DND-41 (cell line): ENCODE data around the gene RHBDL2.

ENCODE experiments used
- ATAC-seq: fragments of 200-7000 bp; cut with Tn5 transposase; 3 replicates; pipeline ENCODE4 v1.9.1; 2021; ENCODE audit warnings: low read depth; ENCODE audit not compliant: insufficient read depth
- DNase-seq: peaks from one replicate; pipeline ENCODE4 v3.0.0-alpha.2; 2020
- H2AFZ ChIP-seq: 2 replicates; pipeline ENCODE4 v1.6.0; 2012; ENCODE audit warnings: low read depth, low read length
- H3K27ac ChIP-seq: 2 replicates; pipeline ENCODE4 v1.5.1; 2012; ENCODE audit warnings: low read length, inconsistent platforms
- H3K27me3 ChIP-seq: fragments of 200-600 bp; sonication (generic); 2 replicates; pipeline ENCODE4 v1.6.0; 2012; ENCODE audit warnings: low read length, mild to moderate bottlenecking, inconsistent platforms; ENCODE audit not compliant: insufficient read depth, poor library complexity
- H3K36me3 ChIP-seq: 2 replicates; pipeline ENCODE4 v1.5.1; 2012; ENCODE audit warnings: low read length, inconsistent platforms; ENCODE audit not compliant: insufficient read depth
- H3K4me1 ChIP-seq: 2 replicates; pipeline ENCODE4 v1.5.1; 2012; ENCODE audit warnings: mild to moderate bottlenecking, low read length; ENCODE audit not compliant: insufficient read depth
- H3K4me2 ChIP-seq: 2 replicates; pipeline ENCODE4 v1.6.0; 2012; ENCODE audit warnings: mild to moderate bottlenecking, moderate library complexity, low read length, inconsistent platforms; ENCODE audit not compliant: insufficient read depth
- H3K4me3 ChIP-seq, 2 experiments: fragments of 200-600 bp in 1 of 2; shearing (Covaris generic) in 1 of 2; 2 replicates each; pipeline ENCODE4 v1.5.1; 2012 to 2016; ENCODE audit warnings: inconsistent platforms in 2 of 2, low read length in 2 of 2, mild to moderate bottlenecking in 2 of 2, low read depth in 1 of 2, moderate library complexity in 1 of 2
- H3K79me2 ChIP-seq: 2 replicates; pipeline ENCODE4 v1.6.0; 2012; ENCODE audit warnings: low read length, inconsistent platforms; ENCODE audit not compliant: insufficient read depth
- H3K9ac ChIP-seq: 2 replicates; pipeline ENCODE4 v1.6.0; 2012; ENCODE audit warnings: low read depth, mild to moderate bottlenecking, inconsistent platforms, low read length, moderate library complexity
- H3K9me3 ChIP-seq: 2 replicates; pipeline ENCODE4 v1.5.1; 2012; ENCODE audit warnings: low read length, moderate library complexity, mild to moderate bottlenecking, inconsistent platforms; ENCODE audit not compliant: insufficient read depth, severe bottlenecking
- H4K20me1 ChIP-seq: 2 replicates; pipeline ENCODE4 v1.6.0; 2012; ENCODE audit warnings: low read length; ENCODE audit not compliant: insufficient read depth
- EZH2 ChIP-seq: IDR thresholded peaks from 3 replicates; pipeline ENCODE4 v1.6.1; 2012; ENCODE audit warnings: borderline replicate concordance, low read depth, mild to moderate bottlenecking, moderate library complexity, low read length, inconsistent platforms; ENCODE audit not compliant: severe bottlenecking
- TF ChIP-seq, protein P1 (sequence below): IDR thresholded peaks from 2 replicates; pipeline ENCODE4 v1.5.1; 2012; ENCODE audit warnings: borderline replicate concordance, low read length, moderate library complexity, mild to moderate bottlenecking; ENCODE audit not compliant: poor library complexity, severe bottlenecking; ENCODE audit errors: extremely low read depth

Gene RHBDL2

GRCh38 chr1:38953433-38953860 is 11.8 kb upstream of the RHBDL2 start:
- no peak for DNase-seq
- Histone ChIP-seq H3K27ac (no peak overlapping the region), H3K4me2 (no peak overlapping the region), H3K27me3 (peaks cover 4% of the 10 kb centered on the region), H3K4me3 (no peak overlapping the region), H3K9ac (no peak overlapping the region), H3K9me3 (no peaks in the 10 kb centered on the region), H3K36me3 (no peaks in the 10 kb centered on the region), H4K20me1 (no peaks in the 10 kb centered on the region), H3K79me2 (no peaks in the 10 kb centered on the region), H2AFZ (no peak overlapping the region), H3K4me1 (no peaks in the 10 kb centered on the region)
- TF ChIP-seq EZH2, result no peak
- TF ChIP-seq, protein P1, sequence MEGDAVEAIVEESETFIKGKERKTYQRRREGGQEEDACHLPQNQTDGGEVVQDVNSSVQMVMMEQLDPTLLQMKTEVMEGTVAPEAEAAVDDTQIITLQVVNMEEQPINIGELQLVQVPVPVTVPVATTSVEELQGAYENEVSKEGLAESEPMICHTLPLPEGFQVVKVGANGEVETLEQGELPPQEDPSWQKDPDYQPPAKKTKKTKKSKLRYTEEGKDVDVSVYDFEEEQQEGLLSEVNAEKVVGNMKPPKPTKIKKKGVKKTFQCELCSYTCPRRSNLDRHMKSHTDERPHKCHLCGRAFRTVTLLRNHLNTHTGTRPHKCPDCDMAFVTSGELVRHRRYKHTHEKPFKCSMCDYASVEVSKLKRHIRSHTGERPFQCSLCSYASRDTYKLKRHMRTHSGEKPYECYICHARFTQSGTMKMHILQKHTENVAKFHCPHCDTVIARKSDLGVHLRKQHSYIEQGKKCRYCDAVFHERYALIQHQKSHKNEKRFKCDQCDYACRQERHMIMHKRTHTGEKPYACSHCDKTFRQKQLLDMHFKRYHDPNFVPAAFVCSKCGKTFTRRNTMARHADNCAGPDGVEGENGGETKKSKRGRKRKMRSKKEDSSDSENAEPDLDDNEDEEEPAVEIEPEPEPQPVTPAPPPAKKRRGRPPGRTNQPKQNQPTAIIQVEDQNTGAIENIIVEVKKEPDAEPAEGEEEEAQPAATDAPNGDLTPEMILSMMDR, result no peak
- no peak for ATAC-seq

DNA sequence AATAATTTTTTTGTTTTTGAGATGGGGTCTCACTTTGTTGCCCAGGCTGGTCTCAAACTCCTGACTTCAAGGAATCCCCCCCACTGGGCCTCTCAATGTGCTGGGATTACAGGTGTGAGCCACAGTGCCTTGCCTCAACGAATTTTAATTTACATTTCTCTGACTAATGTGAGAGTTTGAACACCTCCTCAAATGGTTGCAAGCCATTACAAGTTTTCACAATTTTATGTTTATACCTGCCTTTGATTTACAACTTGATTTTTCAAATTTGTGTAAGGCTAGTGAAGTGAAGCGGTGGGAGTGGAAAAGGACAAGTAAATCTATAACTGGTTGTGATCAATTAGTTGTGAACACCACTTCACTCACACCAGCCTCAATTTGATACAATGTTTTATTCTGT is 8.9 kb upstream of the RHBDL2 start:
- H3K4me2 ChIP-seq, result no peak overlapping the region
- ATAC-seq, result no peak
- no peaks in the 10 kb centered on the region for H3K79me2 ChIP-seq

DNA sequence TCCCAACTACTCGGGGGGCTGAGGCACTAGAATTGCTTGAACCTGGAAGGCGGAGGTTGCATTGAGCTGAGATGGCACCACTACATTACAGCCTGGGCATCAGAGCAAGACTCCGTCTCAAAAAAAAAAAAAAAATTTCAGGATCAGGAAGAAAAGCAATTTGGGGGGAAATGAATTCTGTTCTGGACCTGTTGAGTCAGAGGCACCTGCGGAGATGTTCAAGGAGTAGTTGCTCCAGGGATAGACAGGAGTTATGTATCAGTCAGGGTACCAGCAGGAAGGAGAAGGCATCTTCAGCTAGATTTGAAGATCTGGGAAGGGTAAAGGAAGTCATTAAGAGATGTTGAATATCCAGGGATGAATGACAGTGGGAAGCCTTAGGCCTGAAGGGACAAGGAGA is 2.9 kb upstream of the RHBDL2 start:
- Histone ChIP-seq H3K4me1 (no peaks in the 10 kb centered on the region), H3K27me3 (no peaks in the 10 kb centered on the region), H2AFZ (no peak overlapping the region), H3K4me2 (no peak overlapping the region), H4K20me1 (no peaks in the 10 kb centered on the region), H3K9ac (no peak overlapping the region), H3K27ac (no peak overlapping the region), H3K36me3 (no peaks in the 10 kb centered on the region), H3K79me2 (no peaks in the 10 kb centered on the region), H3K4me3 (no peak overlapping the region), H3K9me3 (no peaks in the 10 kb centered on the region)
- no peak for TF ChIP-seq EZH2
- TF ChIP-seq, protein P1, result no peak
- ATAC-seq, result no peak
- no peak for DNase-seq

More for the DNA sequence above, 8.9 kb upstream of the RHBDL2 start:
- Histone ChIP-seq H3K9me3 (no peaks in the 10 kb centered on the region), H3K27me3 (peaks cover 4% of the 10 kb centered on the region), H4K20me1 (no peaks in the 10 kb centered on the region), H3K9ac (no peak overlapping the region), H3K36me3 (no peaks in the 10 kb centered on the region), H3K4me3 (no peak overlapping the region), H3K27ac (no peak overlapping the region), H2AFZ (no peak overlapping the region), H3K4me1 (no peaks in the 10 kb centered on the region)
- no peak for DNase-seq
- TF ChIP-seq EZH2, result no peak
- TF ChIP-seq, protein P1, result no peak
